Suprapubic skin (tissue), 4 donors: ENCODE results near the gene MSI1.

Source experiments
- EP300 ChIP-seq: sonication (generic); formaldehyde crosslinking; IDR thresholded peaks from one replicate; pipeline ENCODE4 v1.6.1; 2017; ENCODE audit warnings: antibody characterized with exemption
- POLR2A ChIP-seq, 2 donors: fragments of 450-650 bp; IDR thresholded peaks; one replicate each; pipeline ENCODE4 v1.6.1; 2017; ENCODE audit warnings: antibody characterized with exemption in 2 of 2, mild to moderate bottlenecking in 2 of 2, moderate library complexity in 2 of 2
- POLR2AphosphoS5 ChIP-seq, 3 donors: sonication (generic); formaldehyde crosslinking; IDR thresholded peaks; one replicate each; pipeline ENCODE4 v1.6.1; 2017; ENCODE audit warnings: antibody characterized with exemption in 3 of 3
- TF ChIP-seq, protein P1 (sequence below), 2 donors: fragments of 200-600 bp in 1 of 2; fragments of 450-650 bp in 1 of 2; sonication (generic) in 1 of 2; IDR thresholded peaks; one replicate each; pipeline ENCODE4 v1.5.1; 2016 to 2019; ENCODE audit warnings: antibody characterized with exemption in 2 of 2, mild to moderate bottlenecking in 1 of 2, moderate library complexity in 1 of 2

DNA sequence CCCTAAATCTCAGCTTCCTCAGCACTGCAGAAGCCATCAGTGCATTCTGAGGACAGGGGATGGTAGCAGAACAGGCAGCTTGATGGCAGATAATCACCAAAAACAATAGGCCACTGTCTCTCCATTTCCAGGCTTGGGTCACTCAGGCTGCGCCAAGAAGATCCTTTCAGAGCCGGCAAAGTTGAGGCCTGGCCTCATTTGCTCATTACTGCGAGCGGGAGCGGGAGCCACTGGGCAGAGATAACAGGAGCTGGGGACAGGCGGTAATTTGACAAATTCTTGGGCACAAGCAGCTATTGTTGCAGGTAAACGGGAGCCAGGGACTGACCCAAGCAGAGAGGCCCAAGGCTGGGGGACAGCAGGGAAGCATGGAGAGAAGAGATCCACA is 2.1 kb downstream of the MSI1 start:
- TF ChIP-seq, protein P1, sequence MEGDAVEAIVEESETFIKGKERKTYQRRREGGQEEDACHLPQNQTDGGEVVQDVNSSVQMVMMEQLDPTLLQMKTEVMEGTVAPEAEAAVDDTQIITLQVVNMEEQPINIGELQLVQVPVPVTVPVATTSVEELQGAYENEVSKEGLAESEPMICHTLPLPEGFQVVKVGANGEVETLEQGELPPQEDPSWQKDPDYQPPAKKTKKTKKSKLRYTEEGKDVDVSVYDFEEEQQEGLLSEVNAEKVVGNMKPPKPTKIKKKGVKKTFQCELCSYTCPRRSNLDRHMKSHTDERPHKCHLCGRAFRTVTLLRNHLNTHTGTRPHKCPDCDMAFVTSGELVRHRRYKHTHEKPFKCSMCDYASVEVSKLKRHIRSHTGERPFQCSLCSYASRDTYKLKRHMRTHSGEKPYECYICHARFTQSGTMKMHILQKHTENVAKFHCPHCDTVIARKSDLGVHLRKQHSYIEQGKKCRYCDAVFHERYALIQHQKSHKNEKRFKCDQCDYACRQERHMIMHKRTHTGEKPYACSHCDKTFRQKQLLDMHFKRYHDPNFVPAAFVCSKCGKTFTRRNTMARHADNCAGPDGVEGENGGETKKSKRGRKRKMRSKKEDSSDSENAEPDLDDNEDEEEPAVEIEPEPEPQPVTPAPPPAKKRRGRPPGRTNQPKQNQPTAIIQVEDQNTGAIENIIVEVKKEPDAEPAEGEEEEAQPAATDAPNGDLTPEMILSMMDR (IDR thresholded peaks at IDR 0.05): no peak
- no peak for TF ChIP-seq POLR2A (IDR thresholded peaks at IDR 0.05)
- no peak for TF ChIP-seq EP300
- TF ChIP-seq POLR2AphosphoS5 (IDR thresholded peaks at IDR 0.05): no peak
